ENCODE data around the gene POLR1A. TPM values are rescaled to one million over a fixed set of nuclear protein-coding genes. Genes with fewer than 3 reads are reported as not detected.
A peak's percentile ranks its signal among the peaks of the same experiment; 100 is the strongest.

Gene POLR1A
- polyA plus RNA-seq, 3 donors, result 20.1 to 21.6 (median 21.0) TPM

- DNase-seq (ENCODE audit: extremely low read depth in 1 of 11, low read depth in 9 of 11, low spot score in 4 of 11), result no peak
These were observed 90.0 kb downstream of the POLR1A start for GRCh38 chr2:86015699-86016098.

DNA sequence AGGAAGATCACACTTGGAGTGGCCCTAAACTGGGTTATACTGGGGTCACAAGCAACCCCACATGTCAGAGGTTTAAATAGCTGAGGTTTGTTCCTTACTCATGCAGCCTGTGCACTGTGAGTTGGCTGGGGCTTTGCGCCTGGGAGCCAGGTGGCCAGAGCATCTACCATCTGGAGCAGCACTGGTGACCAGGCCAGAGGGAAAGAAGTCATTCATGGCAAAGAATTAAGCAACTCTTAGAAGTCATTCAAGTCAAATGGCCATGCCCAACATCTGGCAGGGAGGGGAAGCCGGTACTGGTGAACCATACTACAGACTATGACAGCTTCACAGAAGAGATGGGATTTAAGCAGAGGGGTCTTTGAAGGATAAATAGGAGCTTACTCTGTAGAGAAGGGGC is 90.7 kb downstream of the POLR1A start:
- no peak for DNase-seq (ENCODE audit: extremely low read depth in 1 of 11, low read depth in 9 of 11, low spot score in 4 of 11)

GRCh38 chr2:86014493-86014892 is 91.2 kb downstream of the POLR1A start:
- no peak for DNase-seq (ENCODE audit: extremely low read depth in 1 of 11, low read depth in 9 of 11, low spot score in 4 of 11)

GRCh38 chr2:86012007-86012712 is 93.5 kb downstream of the POLR1A start:
- no peak for DNase-seq (ENCODE audit: extremely low read depth in 1 of 11, low read depth in 9 of 11, low spot score in 4 of 11)

- DNase-seq (ENCODE audit: extremely low read depth in 1 of 11, low read depth in 9 of 11, low spot score in 4 of 11), result no peak
These were observed 94.2 kb downstream of the POLR1A start for GRCh38 chr2:86011449-86011941.

GRCh38 chr2:86010083-86010482 is 95.6 kb downstream of the POLR1A start:
- DNase-seq (ENCODE audit: extremely low read depth in 1 of 11, low read depth in 9 of 11, low spot score in 4 of 11), result no peak

DNA sequence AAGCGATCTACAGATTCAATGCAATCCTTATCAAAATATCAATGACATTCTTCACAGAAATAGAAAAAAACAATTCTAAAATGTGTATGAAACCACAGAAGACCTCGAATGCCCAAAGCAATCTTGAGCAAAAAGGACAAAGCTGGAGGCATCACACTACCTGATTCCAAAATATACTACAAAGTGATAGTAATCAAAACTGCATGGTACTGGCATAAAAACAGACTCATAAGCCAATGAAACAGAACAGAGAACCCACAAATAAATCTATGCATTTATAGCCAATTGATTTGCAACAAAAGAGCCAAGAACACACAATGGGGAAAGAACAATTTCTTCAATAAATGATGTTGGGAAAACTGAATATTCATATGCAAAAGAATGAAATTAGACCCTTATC is 99.2 kb downstream of the POLR1A start:
- no peak for DNase-seq (ENCODE audit: extremely low read depth in 1 of 11, low read depth in 9 of 11, low spot score in 4 of 11)

- DNase-seq (ENCODE audit: extremely low read depth in 1 of 11, low read depth in 9 of 11, low spot score in 4 of 11), result no peak
These were observed 101.7 kb downstream of the POLR1A start for GRCh38 chr2:86003967-86004366.

DNA sequence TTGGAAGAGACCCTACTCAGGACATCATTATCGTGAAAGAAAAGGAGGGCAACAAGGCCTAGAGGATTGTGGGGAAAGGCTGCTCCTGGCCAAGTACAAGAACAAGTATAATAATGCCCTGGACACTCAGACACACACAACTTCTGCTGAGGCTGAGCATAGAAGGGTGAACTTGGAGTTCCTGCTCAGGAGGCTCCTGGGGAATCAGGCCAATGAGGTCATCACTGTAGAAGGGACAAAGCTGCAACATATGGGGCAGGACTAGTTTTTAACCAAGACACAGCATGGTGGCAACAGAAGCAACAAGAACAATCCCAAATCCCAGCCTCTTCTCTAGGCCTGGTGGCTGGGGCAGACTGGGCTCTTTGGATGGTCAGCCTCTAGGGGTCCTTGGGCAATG is 102.6 kb downstream of the POLR1A start:
- no peak for DNase-seq (ENCODE audit: extremely low read depth in 1 of 11, low read depth in 9 of 11, low spot score in 4 of 11)

DNA sequence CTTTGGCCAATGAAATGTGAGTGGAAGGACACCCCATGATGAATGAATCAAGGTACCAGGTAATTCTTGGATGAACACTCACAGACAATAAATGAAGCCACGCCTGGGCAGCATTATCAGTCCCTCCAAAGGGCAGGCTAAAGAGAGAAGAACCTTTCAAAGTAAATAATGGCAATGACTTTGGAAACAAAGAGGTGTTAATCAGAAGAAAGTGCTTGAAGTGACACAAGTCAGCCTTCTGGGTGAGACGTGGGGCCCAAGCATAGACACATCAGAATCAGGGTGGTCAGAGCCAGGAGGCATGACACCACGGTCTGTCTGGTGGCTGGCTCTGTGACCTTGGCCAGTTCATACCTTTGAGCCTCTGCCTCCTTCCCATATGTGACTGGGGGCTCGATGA is 103.3 kb downstream of the POLR1A start:
- no peak for DNase-seq (ENCODE audit: extremely low read depth in 1 of 11, low read depth in 9 of 11, low spot score in 4 of 11)

- no peak for DNase-seq (ENCODE audit: extremely low read depth in 1 of 11, low read depth in 9 of 11, low spot score in 4 of 11)
These were observed 104.4 kb downstream of the POLR1A start for GRCh38 chr2:86001326-86001725.

DNA sequence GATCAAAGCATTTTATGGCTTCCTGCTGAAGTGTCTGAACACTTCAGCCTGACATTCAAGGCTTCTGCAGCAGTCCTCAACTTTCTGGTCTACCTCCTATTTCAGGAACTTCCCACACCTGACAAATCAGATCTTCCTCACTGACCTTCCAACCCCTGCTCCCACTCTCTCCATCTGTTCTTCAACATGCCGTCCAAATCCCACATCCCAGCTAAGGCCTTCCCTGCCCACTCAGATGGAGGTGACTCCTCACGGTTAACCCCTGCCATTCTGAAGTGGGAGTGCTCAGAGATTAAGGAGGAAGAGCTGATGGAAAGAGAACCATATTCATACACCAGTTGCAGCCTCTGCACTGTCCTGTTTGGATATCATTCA is 104.8 kb downstream of the POLR1A start:
- DNase-seq (ENCODE audit: extremely low read depth in 1 of 11, low read depth in 9 of 11, low spot score in 4 of 11), result no peak

- DNase-seq (ENCODE audit: extremely low read depth in 1 of 11, low read depth in 9 of 11, low spot score in 4 of 11), result no peak
These were observed 105.4 kb downstream of the POLR1A start for GRCh38 chr2:86000131-86000937.

DNA sequence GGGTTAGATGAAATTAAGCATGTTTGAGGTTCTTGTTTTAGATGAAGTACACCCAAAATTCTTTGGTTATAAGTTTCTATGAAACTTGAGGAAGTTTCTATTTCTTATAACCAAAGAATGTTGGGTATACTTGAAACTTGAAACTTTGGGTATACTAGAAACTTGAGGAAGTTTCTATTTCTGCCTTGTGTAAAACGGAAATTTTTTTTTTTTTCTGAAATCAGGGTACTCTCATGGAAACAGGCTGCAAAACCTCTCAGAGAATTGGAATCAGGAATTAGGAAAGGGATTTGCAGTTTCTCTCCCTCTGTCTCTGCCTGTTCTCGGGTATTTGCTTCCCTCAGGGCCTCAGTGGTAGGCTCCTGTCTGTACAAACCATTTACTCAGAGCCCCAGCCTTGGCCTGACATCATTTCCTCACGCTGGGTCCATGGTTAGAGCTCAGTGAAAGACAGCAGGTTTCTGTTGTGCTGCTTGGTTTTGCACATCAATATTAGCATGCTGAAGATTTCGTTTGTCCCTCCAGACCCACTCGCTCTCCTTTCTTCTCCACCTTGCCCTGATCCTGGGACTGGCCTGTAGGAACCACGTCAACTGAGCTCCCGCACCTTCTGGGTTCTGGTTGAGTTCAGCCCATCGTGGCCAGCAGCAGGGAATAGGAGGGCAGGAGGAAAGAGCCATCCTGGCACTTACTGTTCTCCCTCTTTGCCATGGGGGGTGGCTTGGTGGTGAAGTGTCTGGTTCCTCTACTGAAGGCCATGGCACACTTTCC is 106.4 kb downstream of the POLR1A start:
- DNase-seq (ENCODE audit: extremely low read depth in 1 of 11, low read depth in 9 of 11, low spot score in 4 of 11), result no peak

DNA sequence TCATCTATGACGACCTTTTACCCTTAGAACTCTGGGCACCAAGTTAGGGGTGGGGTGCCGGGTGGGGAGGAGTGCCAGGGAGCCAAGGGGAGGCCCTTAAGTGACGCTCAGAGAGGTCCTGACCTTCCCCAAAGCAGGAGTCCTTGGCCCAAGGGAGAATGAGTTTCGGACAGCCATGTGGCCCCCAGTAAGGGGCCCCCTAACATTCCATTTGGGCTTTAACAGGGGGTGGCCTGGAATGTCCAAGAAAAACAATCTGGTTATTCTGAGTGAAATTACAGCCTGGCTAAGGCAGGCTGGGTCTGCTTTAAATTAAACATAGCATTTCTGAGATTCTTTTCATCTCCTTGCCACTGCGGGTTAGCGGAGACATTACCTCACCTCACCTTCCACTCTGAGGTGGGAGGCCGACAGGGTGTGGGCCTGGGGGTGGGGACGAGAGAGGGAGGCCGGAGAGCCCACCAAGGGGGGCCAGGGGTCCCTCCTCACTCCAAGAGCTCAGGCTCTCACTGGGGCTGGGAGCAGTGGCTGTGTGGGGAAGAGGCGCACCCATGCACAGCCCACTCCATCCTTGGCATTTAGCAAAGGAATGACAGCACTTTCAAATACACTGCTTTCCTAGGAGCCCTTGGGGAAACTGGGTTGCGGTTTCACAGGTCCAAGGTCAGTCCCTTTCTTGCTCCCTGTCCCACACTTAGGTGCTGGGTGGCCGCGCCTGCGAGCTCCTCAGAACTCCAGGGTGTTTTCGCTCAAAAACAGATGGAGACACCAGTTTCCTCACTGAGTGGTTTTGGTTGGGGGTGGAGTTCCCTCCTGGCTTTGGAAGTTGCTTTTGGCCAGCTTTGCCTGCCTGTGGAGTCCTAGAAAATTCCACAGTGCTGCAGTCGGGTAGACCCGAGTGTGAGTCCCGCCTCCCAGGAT is 107.4 kb downstream of the POLR1A start:
- DNase-seq (ENCODE audit: extremely low read depth in 1 of 11, low read depth in 9 of 11, low spot score in 4 of 11), result peak in 1 of 11 donors; percentile 23

DNA sequence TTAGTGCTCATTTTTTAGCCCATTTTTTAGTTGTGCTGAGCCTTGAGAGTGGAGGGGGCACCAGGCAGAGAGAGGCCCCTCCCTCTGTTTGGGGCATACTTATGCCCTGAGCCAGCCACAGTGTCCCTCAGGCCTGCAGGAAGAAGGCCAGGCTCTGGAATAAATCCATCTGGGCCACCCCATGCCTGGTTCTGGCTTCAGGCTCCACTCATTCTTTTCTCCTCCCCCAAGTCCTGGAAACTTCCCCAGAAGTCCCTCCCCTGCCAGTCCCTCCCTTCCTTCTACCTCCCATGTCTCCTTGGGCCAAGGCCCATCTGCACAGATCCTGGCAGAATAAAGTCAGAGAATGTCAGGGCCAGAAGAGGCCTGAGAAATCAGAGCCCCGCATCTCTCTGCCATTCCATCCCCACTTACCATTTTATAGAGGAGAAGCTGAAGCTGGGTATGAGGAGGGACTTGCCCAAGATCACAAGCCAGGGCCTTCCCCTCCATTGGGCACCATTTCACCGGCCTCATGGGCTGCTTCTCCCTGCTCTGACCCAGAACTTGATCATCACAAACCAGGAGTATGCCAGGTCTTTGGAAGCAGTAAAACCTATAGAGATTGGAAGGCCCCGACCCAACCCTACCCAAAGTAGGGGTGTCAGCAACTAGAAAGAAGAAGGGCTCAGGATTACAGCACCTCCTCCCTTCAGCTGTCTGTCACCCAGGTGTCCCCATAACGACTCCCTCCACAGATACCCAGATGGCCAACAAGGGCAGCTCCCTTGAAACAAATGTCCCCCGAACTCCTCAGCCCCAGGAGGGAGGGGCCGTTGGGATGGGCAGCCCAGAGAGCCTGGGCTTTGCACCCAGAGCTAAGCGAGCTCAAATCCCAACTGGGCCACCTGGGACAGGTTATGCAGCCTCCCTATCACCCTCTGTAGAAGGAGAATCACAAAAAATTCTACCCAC is 108.4 kb downstream of the POLR1A start:
- DNase-seq (ENCODE audit: extremely low read depth in 1 of 11, low read depth in 9 of 11, low spot score in 4 of 11), result no peak

DNA sequence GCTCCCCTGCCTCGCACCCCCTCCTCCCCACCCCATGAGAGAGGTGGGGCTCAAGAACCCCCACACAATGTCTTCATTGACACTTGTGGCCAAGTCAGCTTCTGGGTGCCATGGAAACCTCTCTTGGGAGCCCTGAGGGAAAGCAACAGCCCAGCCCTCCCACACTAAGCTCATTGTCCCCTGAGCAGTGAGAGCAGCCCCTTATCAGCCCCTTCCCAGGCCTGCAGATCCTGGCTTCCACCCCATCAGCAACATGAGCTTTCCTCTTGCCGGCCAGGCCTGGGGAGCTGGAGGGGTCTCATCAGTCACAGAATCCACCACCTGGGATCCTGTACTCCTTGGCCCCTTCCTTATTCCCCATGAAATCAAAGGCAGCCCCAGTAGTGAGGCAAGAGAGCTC is 109.1 kb downstream of the POLR1A start:
- DNase-seq (ENCODE audit: extremely low read depth in 1 of 11, low read depth in 9 of 11, low spot score in 4 of 11), result no peak

Measured in renal cortex interstitium (tissue), 11 donors.